Measurements from ENCODE around the gene TCF7. TPM values are rescaled to one million over a fixed set of nuclear protein-coding genes. Genes with fewer than 3 reads are reported as not detected.

TCF7 gene
- polyA plus RNA-seq, 3 donors = 13.2 to 14.6 (median 13.3) TPM

- no peak for DNase-seq
Observed at GRCh38 chr5:134086943-134087305, 27.6 kb upstream of the TCF7 start.

DNA sequence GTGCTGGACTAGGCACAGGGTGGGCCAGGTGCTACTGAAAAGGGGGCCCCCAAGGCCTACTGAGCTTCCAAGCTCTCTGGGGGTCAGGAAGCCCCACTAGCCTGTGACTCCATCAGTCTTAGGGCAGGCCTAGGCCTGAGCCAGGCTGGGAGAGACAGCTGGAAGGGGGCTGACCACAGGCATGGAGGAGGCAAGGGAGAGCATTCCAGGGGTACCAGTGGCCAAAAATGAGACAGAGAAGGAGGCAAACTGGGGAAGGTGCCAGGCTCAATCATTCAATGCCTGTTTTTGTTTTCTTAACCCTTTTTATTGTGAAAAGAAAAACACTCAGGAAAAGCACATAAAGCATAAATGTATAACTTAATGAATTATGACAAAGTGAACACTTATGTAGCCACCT lies 26.2 kb upstream of the TCF7 start:
- no peak for DNase-seq

DNA sequence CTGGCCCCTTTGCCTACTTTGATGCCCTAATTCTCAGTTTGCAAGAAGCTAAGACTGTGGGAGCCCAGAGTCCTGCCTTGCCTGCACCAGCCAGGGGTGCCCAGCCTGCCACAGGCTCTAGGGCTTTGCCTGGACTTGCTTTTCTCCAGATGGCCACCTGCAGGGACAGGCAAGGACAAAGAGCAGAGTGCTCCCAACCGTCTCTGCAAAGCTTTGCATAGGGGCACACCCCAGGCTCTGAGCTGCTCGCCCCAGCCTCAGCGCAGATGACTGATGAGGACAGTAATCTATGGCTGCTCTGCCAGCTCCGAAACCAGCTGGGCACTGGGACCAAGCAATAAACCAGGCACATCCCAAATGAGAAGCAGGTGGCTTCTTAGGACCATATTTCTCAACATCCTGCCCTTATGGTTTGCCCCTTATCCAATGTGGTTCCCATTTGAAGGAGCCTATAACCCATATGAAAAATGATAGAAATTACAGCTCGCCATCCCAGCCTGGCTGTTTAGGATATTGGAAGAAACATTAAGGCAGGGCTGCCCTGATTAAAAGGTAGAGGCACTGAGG lies 25.4 kb upstream of the TCF7 start:
- DNase-seq = no peak

GRCh38 chr5:134090522-134090921 lies 24.0 kb upstream of the TCF7 start:
- DNase-seq = no peak

DNA sequence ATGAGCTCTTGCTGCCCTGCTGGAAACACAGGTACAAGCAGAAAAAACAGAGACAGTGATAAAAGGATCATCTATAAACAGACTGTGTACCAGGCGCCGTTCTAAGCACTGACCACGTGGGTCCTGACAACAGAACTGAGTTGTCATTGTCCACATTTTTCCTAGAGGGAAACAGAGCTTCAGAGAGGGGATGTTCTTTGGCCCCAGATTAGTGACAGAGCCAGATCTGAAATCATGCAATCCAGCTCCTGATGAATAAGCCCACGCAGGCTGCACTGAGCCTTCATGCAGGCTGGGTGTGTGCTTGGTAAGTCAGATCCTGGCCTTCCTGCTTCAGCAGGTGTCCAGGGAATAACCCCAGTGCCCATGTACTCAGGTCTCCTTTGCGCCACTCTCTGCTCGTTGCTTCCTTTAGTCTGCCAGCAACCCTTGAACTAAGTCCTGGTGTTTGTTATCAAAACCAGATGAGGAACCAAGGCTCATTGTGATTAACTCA lies 22.8 kb upstream of the TCF7 start:
- no peak for DNase-seq

GRCh38 chr5:134092875-134093274 lies 21.6 kb upstream of the TCF7 start:
- no peak for DNase-seq

DNA sequence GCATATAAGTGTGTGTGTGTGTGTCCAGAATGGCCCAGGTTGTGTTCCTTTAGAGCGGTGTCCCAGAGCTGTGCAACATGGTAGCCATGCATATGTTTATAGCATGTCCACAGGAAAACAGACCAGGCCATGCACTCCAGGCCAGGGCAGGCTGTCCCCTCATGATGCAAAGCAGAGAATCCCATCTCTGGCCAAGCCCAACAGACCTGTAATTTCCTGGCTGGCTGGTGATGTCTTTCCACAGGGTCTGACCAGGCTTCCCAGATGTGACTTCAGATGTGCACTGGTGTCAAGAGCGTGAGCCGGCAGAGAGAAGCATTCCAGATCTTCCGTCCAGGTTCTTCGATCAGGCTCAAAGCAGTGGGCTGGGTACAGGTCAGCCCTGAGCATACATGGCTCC lies 21.1 kb upstream of the TCF7 start:
- no peak for DNase-seq

DNA sequence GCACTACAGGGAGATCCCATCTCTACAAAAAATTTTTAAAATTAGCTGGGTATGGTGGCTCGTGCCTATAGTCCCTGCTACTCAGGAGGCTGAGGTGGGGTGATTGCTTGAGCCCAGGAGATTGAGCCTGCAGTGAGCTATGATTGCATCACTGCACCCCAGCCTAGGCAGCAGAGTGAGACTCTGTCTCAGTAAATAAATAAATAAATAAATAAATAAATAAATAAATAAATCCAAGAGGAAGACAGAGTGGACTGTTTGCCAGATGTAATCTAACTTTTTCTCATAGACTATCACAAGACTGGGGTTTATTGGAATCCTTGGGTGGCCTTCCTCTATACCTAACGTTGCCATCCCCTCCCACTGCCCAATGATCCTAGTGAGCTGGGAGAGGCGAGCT lies 19.2 kb upstream of the TCF7 start:
- DNase-seq = no peak

- DNase-seq = no peak
Observed at GRCh38 chr5:134095887-134096589, 18.4 kb upstream of the TCF7 start.

DNA sequence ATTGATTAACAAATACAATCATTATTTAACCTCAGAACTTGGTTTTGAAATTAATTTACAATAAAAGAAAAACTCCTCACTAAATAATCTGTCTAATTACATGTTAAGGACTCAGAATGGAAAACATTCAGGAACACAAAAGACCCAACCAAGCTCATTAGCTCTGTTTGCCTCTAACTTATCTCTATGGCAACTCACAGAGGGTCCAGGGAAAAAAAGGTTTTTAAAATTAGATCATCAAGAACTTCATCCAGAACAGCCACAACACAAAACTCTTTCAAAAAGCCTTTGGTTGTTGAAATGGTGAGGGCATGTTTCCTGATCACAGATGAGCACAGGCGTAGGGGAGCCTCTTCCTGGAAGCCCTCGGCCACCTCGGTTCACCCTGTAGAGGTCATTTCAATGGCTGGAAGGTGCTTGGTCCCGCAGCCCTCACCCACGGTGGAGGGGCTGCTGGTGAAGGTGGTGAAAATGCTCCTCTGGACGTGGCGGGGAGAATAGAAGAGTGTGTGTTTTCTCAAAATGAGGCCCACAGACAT lies 17.2 kb upstream of the TCF7 start:
- DNase-seq = no peak

GRCh38 chr5:134098690-134099089 lies 15.8 kb upstream of the TCF7 start:
- DNase-seq = no peak

GRCh38 chr5:134099288-134099872 lies 15.1 kb upstream of the TCF7 start:
- DNase-seq = no peak

DNA sequence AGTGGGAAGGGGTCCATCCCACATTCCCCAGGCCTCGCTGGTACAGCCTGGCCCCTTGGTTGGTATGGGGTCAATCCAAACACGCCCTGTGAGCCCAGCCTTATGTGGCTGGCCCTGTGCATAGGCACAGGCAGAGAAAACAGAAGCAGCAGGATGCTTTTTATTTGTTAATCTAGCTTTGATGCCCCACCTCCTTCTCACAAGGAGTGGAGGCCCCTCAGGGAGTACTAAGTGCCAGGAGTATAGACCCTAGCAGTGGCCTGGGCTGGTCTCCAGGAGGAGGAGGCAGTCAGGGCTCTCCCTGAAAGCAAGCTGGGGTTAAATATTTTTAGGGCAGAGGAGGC lies 14.6 kb upstream of the TCF7 start:
- DNase-seq = no peak

- no peak for DNase-seq
Observed at GRCh38 chr5:134100283-134101091, 14.0 kb upstream of the TCF7 start.

GRCh38 chr5:134101686-134102439 lies 12.6 kb upstream of the TCF7 start:
- DNase-seq = no peak

- DNase-seq = no peak
Observed at GRCh38 chr5:134103397-134103796, 11.1 kb upstream of the TCF7 start.

DNA sequence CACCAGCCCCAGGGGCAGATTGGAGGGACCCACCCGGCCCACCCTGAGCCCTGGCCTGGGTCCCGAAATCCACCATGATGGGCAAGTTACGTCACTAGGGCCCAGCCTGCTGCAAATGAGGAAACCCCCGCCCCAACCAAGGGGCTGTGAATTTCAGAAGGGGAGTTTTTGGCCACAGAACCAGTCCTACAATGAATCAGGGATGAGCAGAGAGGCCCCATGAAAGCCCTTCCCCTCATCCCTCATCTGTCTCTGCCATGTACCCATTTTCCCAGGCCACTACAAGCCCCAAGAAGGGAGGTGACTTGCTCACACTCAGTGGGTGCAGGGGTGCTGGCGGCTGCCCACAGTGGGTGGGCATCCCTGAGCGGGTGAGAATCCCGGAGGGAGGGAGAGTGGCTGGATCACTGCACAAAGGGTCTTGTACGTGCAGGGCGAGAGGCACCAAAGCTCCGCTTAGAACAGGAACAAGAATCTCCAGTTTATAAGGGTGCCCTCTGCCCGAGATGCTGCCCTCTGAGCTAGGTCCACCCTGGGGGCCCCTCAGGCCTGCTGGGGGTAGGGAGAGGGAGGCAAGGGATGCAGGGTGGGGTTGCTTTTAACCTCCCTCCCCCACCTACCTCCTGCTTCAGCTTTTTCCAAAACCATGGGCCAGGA lies 10.4 kb upstream of the TCF7 start:
- no peak for DNase-seq

DNA sequence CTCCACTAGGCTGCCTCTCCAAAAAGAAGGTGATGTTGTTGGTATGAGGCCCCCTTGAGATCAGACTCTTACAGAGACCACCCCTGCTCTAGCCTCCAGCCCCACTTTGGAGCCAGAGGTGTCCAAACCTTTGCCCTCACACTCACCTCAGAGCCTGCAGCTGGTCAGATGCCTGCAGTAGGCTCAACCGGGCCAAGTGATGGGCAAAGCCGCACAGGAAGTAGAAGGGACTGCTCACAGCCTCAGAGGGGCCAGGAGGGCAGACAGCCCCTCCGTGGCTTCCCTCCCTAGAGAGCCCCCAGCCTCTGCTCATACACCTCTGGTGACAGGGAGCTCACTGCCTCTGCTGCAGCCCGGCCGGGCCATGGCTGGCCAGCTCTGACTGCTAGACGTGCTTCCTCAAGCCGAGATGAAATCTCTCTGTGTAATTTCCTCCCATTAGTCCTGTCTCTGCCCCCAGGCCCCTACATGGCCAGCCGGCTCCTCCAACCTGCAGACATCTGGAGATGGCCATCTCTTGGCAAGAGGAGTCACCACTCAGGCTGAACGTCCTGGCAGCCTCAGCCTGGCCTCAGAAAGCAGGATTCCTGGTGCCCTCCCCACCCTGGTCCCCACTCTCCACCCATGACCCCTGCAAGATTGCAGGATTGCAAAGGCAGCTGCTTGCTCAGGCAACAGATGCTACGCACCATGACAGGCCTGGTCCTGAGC lies 7.3 kb upstream of the TCF7 start:
- DNase-seq = no peak

- no peak for DNase-seq
Observed at GRCh38 chr5:134107779-134108178, 6.7 kb upstream of the TCF7 start.

- DNase-seq = no peak
Observed at GRCh38 chr5:134110382-134110781, 4.1 kb upstream of the TCF7 start.
